Upper lobe of left lung (tissue), 4 donors: ENCODE data around the gene ARL9.

Experiments
- POLR2A ChIP-seq, 4 donors: fragments of 450-650 bp; IDR thresholded peaks; one replicate each; pipeline ENCODE4 v1.5.1; 2016 to 2017; ENCODE audit warnings: antibody characterized with exemption in 4 of 4, mild to moderate bottlenecking in 2 of 4
- POLR2AphosphoS5 ChIP-seq, 2 donors: sonication (generic); formaldehyde crosslinking; IDR thresholded peaks; one replicate each; pipeline ENCODE4 v1.5.1; 2017; ENCODE audit warnings: antibody characterized with exemption in 2 of 2
- TF ChIP-seq, protein P1 (sequence below), 6 experiments: fragments of 450-650 bp in 4 of 6; fragments of 200-600 bp in 2 of 6; sonication (generic) in 2 of 6; IDR thresholded peaks; one replicate each; pipeline ENCODE4 v1.5.1; 2016 to 2019; ENCODE audit warnings: antibody characterized with exemption in 6 of 6

GRCh38 chr4:56505269-56506130 is at the start of gene ARL9:
- TF ChIP-seq, protein P1, sequence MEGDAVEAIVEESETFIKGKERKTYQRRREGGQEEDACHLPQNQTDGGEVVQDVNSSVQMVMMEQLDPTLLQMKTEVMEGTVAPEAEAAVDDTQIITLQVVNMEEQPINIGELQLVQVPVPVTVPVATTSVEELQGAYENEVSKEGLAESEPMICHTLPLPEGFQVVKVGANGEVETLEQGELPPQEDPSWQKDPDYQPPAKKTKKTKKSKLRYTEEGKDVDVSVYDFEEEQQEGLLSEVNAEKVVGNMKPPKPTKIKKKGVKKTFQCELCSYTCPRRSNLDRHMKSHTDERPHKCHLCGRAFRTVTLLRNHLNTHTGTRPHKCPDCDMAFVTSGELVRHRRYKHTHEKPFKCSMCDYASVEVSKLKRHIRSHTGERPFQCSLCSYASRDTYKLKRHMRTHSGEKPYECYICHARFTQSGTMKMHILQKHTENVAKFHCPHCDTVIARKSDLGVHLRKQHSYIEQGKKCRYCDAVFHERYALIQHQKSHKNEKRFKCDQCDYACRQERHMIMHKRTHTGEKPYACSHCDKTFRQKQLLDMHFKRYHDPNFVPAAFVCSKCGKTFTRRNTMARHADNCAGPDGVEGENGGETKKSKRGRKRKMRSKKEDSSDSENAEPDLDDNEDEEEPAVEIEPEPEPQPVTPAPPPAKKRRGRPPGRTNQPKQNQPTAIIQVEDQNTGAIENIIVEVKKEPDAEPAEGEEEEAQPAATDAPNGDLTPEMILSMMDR (IDR thresholded peaks at IDR 0.05) = no peak
- TF ChIP-seq POLR2A (IDR thresholded peaks at IDR 0.05) (no peak), POLR2AphosphoS5 (IDR thresholded peaks at IDR 0.05) (no peak)
